ENCODE measurements around the gene B3GNT2. TPM values are rescaled to one million over a fixed set of nuclear protein-coding genes. Genes with fewer than 3 reads are reported as not detected.

Gene B3GNT2
- total RNA-seq, 1 experiment from 2014 or later: 32.2 TPM

- no peak for ATAC-seq
- Mint-ChIP-seq H3K4me1 (peaks cover 10% of the 10 kb centered on the region), H3K9me3 (0 out of 2 replicates have a peak, but pooled peaks cover 3% of the 10 kb centered on the region), H3K36me3 (no peaks in the 10 kb centered on the region), H3K27me3 (ENCODE audit: low read depth) (no peaks in the 10 kb centered on the region), H3K27ac (no peak overlapping the region), H3K4me3 (no peak overlapping the region)
- ChIA-PET CTCF (interaction anchor here (1.1 to 1.2 kb wide), 2 partner anchors 52 to 235 kb away, joined by 3 to 4 read pairs; no protein-coding TSS in a partner anchor), POLR2A (no interaction called here)
- DNase-seq (ENCODE audit: low spot score): no peak
- no peak for TF ChIP-seq AFF4 (CRISPR knock-in tag; IDR thresholded peaks at IDR 0.05; ENCODE audit: borderline replicate concordance)
- TF ChIP-seq ZNF263 (CRISPR knock-in tag; IDR thresholded peaks at IDR 0.05; ENCODE audit: low read depth): no peak
- TF ChIP-seq NR1H2 (CRISPR knock-in tag; IDR thresholded peaks at IDR 0.05): no peak
- TF ChIP-seq ZSCAN18 (CRISPR knock-in tag; IDR thresholded peaks at IDR 0.05): no peak
- TF ChIP-seq ZBTB43 (CRISPR knock-in tag; IDR thresholded peaks at IDR 0.05): no peak
- no peak for TF ChIP-seq TEAD4 (CRISPR knock-in tag; IDR thresholded peaks at IDR 0.05)
- TF ChIP-seq NR3C1 (CRISPR knock-in tag; conservative IDR thresholded peaks at IDR 0.05; ENCODE audit: low read depth): no peak
- no peak for TF ChIP-seq CREB1 (CRISPR knock-in tag; IDR thresholded peaks at IDR 0.05)
- TF ChIP-seq ATF1 (CRISPR knock-in tag; IDR thresholded peaks at IDR 0.05): no peak
- no peak for TF ChIP-seq ZNF317 (CRISPR knock-in tag; IDR thresholded peaks at IDR 0.05; ENCODE audit: borderline replicate concordance, low read depth)
- no peak for TF ChIP-seq SOX15 (CRISPR knock-in tag; IDR thresholded peaks at IDR 0.05)
- no peak for TF ChIP-seq ZNF416 (CRISPR knock-in tag; IDR thresholded peaks at IDR 0.05)
- TF ChIP-seq TCF7 (CRISPR knock-in tag; IDR thresholded peaks at IDR 0.05; ENCODE audit: low read depth): no peak
- TF ChIP-seq ATF6 (CRISPR knock-in tag; IDR thresholded peaks at IDR 0.05): no peak
- no peak for TF ChIP-seq MAX (CRISPR knock-in tag; IDR thresholded peaks at IDR 0.05)
Measured at GRCh38 chr2:62176801-62177200, 19.1 kb upstream of the B3GNT2 start.

- Mint-ChIP-seq H3K4me1 (peaks cover 16% of the 10 kb centered on the region), H3K27me3 (ENCODE audit: low read depth) (no peaks in the 10 kb centered on the region), H3K9me3 (0 out of 2 replicates have a peak, but pooled peaks cover 3% of the 10 kb centered on the region), H3K4me3 (no peak overlapping the region), H3K36me3 (no peaks in the 10 kb centered on the region), H3K27ac (no peak overlapping the region)
- ChIA-PET CTCF (interaction anchor here (1.1 to 1.2 kb wide), 2 partner anchors 52 to 234 kb away, joined by 3 to 4 read pairs; no protein-coding TSS in a partner anchor), POLR2A (no interaction called here)
- DNase-seq (ENCODE audit: low spot score): no peak
- no peak for ATAC-seq
- TF ChIP-seq ETV6 (CRISPR knock-in tag; IDR thresholded peaks at IDR 0.05): no peak
- TF ChIP-seq TEAD1 (CRISPR knock-in tag; IDR thresholded peaks at IDR 0.05): no peak
- TF ChIP-seq ZMAT4 (CRISPR knock-in tag; IDR thresholded peaks at IDR 0.05): no peak
- TF ChIP-seq CDX4 (CRISPR knock-in tag; IDR thresholded peaks at IDR 0.05; ENCODE audit: borderline replicate concordance): no peak
- no peak for TF ChIP-seq STAT6 (CRISPR knock-in tag; conservative IDR thresholded peaks at IDR 0.05; ENCODE audit: low read depth)
- TF ChIP-seq NFE2L1 (CRISPR knock-in tag; IDR thresholded peaks at IDR 0.05): no peak
Measured at GRCh38 chr2:62177392-62178049, 18.4 kb upstream of the B3GNT2 start.

Measured in WTC11 (cell line).